Activated CD4-positive, alpha-beta T cell treated with anti-CD3 and anti-CD28 coated beads, Interleukin-2, amount 10 ng/mL, durations not matched to agents 7 days and 5 days (primary cell): ENCODE results near the gene AHNAK. TPM values are rescaled to one million over a fixed set of nuclear protein-coding genes. Genes with fewer than 3 reads are reported as not detected.

Experiments used
- CTCF ChIA-PET: fragments of 350-600 bp; sonication (Branson Sonifier 250); formaldehyde crosslinking; loops from one replicate; lab custom pipeline; 2021; ENCODE audit warnings: antibody characterized with exemption; lab: Charles Lee
- POLR2A ChIA-PET: fragments of 350-600 bp; sonication (Branson Sonifier 250); formaldehyde crosslinking; loops from one replicate; lab custom pipeline; 2021; ENCODE audit warnings: antibody characterized with exemption; lab: Charles Lee
- DNase-seq: peaks from one replicate; pipeline ENCODE4 v3.0.0-alpha.2; 2020
- H3K27ac Mint-ChIP-seq: one replicate; pipeline ENCODE4 v1.8.0; 2021; ENCODE audit warnings: mild to moderate bottlenecking, moderate library complexity, mixed read lengths
- H3K27me3 Mint-ChIP-seq: one replicate; pipeline ENCODE4 v1.8.0; 2021; ENCODE audit warnings: mixed read lengths
- H3K36me3 Mint-ChIP-seq: one replicate; pipeline ENCODE4 v1.8.0; 2021; ENCODE audit warnings: low read depth, mixed read lengths
- H3K4me1 Mint-ChIP-seq: one replicate; pipeline ENCODE4 v1.8.0; 2021; ENCODE audit warnings: mixed read lengths
- H3K4me3 Mint-ChIP-seq: one replicate; pipeline ENCODE4 v1.8.0; 2021; ENCODE audit warnings: mild to moderate bottlenecking, moderate library complexity, mixed read lengths
- H3K9me3 Mint-ChIP-seq: one replicate; pipeline ENCODE4 v1.8.0; 2021; ENCODE audit warnings: mixed read lengths
- total RNA-seq, 2 experiments: library from RNA; stranded (reverse); gene quantifications; one replicate each; pipeline ENCODE4 v1.2.3, GENCODE V29; 2021

AHNAK gene
- total RNA-seq, 2 experiments from 2014 or later: 206 to 237 TPM

DNA sequence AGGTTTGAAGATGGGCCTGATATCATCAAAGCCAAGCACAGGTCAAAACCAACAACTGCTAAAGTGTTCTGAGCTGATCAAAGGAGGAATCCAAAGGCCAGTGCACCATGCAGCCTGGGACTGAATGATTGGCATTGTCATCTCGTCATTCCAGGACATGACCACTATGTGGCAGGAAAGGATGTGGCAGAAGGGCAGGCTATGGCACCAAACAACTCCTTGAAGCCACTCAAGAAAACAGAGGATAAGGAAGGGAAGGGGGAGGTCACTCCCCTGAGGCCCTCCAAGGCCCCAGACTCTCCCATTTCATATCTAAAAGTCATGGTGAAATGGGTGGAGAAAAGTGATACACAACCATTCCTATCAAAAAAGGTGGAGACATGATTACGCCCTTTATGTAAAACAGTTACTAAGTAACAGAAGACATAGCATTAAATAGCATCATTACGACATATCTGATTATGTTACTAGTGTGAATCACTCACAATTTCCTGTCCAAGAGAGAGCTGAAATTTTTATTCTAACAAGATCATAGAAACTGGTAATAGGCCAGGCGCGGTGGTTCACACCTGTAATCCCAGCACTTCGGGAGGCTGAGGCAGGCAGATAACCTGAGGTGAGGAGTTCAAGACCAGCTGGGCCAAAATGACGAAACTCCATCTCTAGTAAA, 49.3 kb downstream of the AHNAK start:
- Mint-ChIP-seq H3K36me3 (no peaks in the 10 kb centered on the region), H3K9me3 (no peaks in the 10 kb centered on the region), H3K27ac (no peak overlapping the region), H3K4me3 (no peak overlapping the region), H3K4me1 (peaks cover 7% of the 10 kb centered on the region), H3K27me3 (peaks cover 22% of the 10 kb centered on the region)
- ChIA-PET POLR2A (no interaction called here), CTCF (interaction anchor here (0.7 to 1.7 kb wide), 3 partner anchors 10 to 130 kb away, joined by 3 to 6 read pairs (median 3); no protein-coding TSS in a partner anchor)
- DNase-seq: peak; percentile 17

DNA sequence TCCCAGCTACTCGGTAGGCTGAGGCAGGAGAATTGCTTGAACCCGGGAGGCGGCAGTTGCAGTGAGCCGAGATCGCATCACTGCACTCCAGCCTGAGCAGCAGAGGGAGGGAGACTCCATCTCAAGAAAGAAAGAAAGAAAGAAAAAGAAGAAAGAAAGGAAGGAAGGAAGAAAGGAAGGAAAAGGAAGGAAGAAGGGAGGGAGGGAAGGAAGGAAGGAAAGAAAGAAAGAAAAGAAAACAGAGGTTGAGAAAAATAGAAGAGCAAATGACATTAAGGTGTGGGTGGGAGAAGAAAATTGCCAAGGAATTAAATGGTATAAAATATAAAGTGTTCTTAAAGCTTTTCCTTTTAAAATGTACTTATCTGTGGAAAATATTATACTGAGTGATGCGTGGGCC, 49.9 kb downstream of the AHNAK start:
- Mint-ChIP-seq H3K4me1 (peaks cover 4% of the 10 kb centered on the region), H3K9me3 (no peaks in the 10 kb centered on the region), H3K27me3 (peaks cover 17% of the 10 kb centered on the region), H3K4me3 (no peak overlapping the region), H3K27ac (no peak overlapping the region), H3K36me3 (no peaks in the 10 kb centered on the region)
- ChIA-PET POLR2A (no interaction called here), CTCF (interaction anchor here (0.6 to 1.2 kb wide), 3 partner anchors 36 to 129 kb away, joined by 3 read pairs; no protein-coding TSS in a partner anchor)
- no peak for DNase-seq

DNA sequence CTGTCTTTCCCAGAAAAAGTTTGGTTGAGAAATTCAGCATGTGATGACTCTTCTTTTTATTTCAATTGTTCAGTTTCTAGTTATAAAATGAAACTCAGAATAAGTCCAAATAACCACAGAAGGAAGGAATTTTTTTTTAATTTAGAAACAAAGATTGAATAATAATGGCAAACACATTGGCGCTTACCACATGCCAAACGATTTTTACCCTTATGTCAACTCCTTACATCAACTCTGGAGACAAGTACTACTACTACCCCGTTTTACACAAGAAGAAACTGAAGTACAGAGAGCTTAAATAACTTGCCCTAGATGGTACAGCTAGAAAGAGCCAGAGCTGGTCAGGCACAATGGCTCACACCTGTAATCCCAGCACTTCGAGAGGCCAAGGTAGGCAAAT, 52.4 kb downstream of the AHNAK start:
- ChIA-PET POLR2A (no interaction called here), CTCF (interaction anchor here (1.8 kb wide), 1 partner anchor 20 kb away, joined by 8 read pairs; no protein-coding TSS in a partner anchor)
- no peaks in the 10 kb centered on the region for H3K4me1 Mint-ChIP-seq
- no peaks in the 10 kb centered on the region for H3K36me3 Mint-ChIP-seq
- H3K27me3 Mint-ChIP-seq: peaks cover 2% of the 10 kb centered on the region
- H3K27ac Mint-ChIP-seq: no peak overlapping the region
- DNase-seq: no peak
- H3K4me3 Mint-ChIP-seq: no peak overlapping the region
- H3K9me3 Mint-ChIP-seq: no peaks in the 10 kb centered on the region

DNA sequence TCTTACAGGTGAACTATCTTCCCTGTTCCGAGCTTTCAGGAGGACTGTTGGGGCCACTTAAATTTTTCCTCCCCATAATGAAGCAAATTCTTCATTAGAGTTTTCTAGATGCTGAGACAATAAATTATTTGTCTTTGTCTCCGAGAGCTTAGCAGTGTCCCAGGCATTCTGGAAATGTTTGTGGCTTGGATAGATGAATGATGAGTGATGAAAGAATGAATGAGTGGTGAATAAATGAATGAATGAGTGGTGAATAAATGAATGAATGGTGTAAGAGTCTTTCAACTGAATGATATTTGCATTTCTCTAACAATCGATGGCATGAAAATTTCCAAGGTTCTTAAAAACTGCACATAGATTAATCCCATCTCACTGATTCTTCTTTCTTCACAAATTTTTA, 52.8 kb downstream of the AHNAK start:
- Mint-ChIP-seq H3K27me3 (peaks cover 2% of the 10 kb centered on the region), H3K9me3 (no peaks in the 10 kb centered on the region), H3K4me3 (no peak overlapping the region), H3K36me3 (no peaks in the 10 kb centered on the region), H3K4me1 (no peaks in the 10 kb centered on the region), H3K27ac (no peak overlapping the region)
- POLR2A ChIA-PET: no interaction called here
- CTCF ChIA-PET: interaction anchor here (1.8 kb wide), 1 partner anchor 19 kb away, joined by 8 read pairs; no protein-coding TSS in a partner anchor
- DNase-seq: no peak

DNA sequence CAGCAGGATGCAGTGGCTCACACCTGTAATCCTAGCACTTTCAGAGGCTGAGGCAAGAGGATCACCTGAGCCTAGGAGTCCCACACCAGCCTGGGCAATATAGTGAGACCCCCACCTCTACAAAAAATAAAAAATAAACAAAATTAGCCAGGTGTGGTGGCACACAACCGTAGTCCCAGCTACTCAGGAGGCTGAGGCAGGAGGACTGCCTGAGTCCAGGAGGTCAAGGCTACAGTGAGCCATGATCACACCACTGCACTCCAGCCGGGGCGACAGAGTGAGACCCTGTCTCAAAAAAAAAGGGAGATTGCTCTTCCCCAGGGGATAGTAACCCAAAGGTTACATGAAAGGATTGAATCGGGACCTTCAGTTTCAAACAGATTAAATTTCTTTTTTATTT, 54.0 kb downstream of the AHNAK start:
- ChIA-PET POLR2A (no interaction called here), CTCF (interaction anchor here (0.9 to 1.8 kb wide), 2 partner anchors 17 to 18 kb away, joined by 3 to 8 read pairs; no protein-coding TSS in a partner anchor)
- Mint-ChIP-seq H3K27ac (no peak overlapping the region), H3K36me3 (no peaks in the 10 kb centered on the region), H3K9me3 (no peaks in the 10 kb centered on the region), H3K4me1 (no peaks in the 10 kb centered on the region), H3K27me3 (peaks cover 2% of the 10 kb centered on the region), H3K4me3 (no peak overlapping the region)
- DNase-seq: no peak

GRCh38 chr11:62491571-62492329, 54.9 kb downstream of the AHNAK start:
- DNase-seq: no peak
- H3K9me3 Mint-ChIP-seq: no peaks in the 10 kb centered on the region
- H3K4me1 Mint-ChIP-seq: no peaks in the 10 kb centered on the region
- H3K27me3 Mint-ChIP-seq: peaks cover 2% of the 10 kb centered on the region
- H3K27ac Mint-ChIP-seq: no peak overlapping the region
- CTCF ChIA-PET: no interaction called here
- no peak overlapping the region for H3K4me3 Mint-ChIP-seq
- POLR2A ChIA-PET: no interaction called here
- no peaks in the 10 kb centered on the region for H3K36me3 Mint-ChIP-seq

DNA sequence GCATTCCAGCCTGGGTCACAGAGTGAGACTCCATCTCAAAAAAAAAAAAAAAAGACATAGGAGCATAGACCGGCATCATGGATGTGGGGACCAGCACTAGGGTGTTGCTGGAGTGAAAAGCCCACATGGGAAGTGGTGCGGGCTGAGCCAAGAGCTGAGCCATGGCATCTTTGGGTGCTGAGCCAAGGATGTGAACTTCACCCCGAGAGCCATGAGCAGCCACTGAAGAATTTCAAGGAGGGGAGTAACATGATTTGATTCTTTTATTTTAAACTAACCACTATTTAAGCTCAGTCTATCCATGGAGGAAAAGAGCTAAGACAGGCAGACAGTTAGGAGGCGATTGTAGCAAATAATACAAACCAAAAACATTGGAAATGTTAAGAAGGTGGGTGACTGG, 57.4 kb downstream of the AHNAK start:
- H3K36me3 Mint-ChIP-seq: no peaks in the 10 kb centered on the region
- H3K4me1 Mint-ChIP-seq: no peaks in the 10 kb centered on the region
- no peak for DNase-seq
- H3K27me3 Mint-ChIP-seq: no peaks in the 10 kb centered on the region
- H3K27ac Mint-ChIP-seq: no peak overlapping the region
- ChIA-PET CTCF (interaction anchor here (1.6 to 2.0 kb wide), 2 partner anchors 11 to 54 kb away, joined by 5 to 6 read pairs; no protein-coding TSS in a partner anchor), POLR2A (no interaction called here)
- H3K4me3 Mint-ChIP-seq: no peak overlapping the region
- no peaks in the 10 kb centered on the region for H3K9me3 Mint-ChIP-seq

- no peak overlapping the region for H3K4me3 Mint-ChIP-seq
- CTCF ChIA-PET: interaction anchor here (0.9 to 2.2 kb wide), 5 partner anchors 10 to 104 kb away, joined by 3 to 6 read pairs (median 3); partner anchors contain the start of gene TUT1
- H3K36me3 Mint-ChIP-seq: no peaks in the 10 kb centered on the region
- no peak for DNase-seq
- H3K4me1 Mint-ChIP-seq: no peaks in the 10 kb centered on the region
- H3K27ac Mint-ChIP-seq: no peak overlapping the region
- no peaks in the 10 kb centered on the region for H3K27me3 Mint-ChIP-seq
- H3K9me3 Mint-ChIP-seq: no peaks in the 10 kb centered on the region
- POLR2A ChIA-PET: no interaction called here
Measured at GRCh38 chr11:62487738-62488551, 58.7 kb downstream of the AHNAK start.

DNA sequence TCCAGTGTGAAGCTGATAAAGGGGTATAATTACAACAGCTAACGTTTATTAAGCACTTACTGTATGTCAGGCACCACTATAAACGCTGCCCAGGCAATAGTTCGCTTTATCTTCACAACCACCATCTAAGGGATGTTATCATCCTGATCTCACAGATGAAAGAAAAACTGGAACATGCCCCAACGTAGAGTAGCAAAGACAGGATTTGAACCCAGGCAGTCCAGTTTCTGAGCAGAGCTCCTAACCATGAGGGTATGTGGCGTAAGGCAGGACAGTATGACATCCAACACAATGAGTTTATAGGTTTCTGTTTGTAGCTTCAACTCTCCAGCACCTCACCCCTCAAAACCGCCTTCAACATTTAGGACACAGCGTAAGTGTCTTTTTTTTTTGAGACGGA, 59.5 kb downstream of the AHNAK start:
- CTCF ChIA-PET: interaction anchor here (0.9 to 2.2 kb wide), 5 partner anchors 11 to 105 kb away, joined by 3 to 6 read pairs (median 3); partner anchors contain the start of gene TUT1
- Mint-ChIP-seq H3K4me1 (no peaks in the 10 kb centered on the region), H3K36me3 (no peaks in the 10 kb centered on the region), H3K27ac (no peak overlapping the region), H3K27me3 (no peaks in the 10 kb centered on the region), H3K9me3 (no peaks in the 10 kb centered on the region), H3K4me3 (no peak overlapping the region)
- POLR2A ChIA-PET: no interaction called here
- DNase-seq: no peak

DNA sequence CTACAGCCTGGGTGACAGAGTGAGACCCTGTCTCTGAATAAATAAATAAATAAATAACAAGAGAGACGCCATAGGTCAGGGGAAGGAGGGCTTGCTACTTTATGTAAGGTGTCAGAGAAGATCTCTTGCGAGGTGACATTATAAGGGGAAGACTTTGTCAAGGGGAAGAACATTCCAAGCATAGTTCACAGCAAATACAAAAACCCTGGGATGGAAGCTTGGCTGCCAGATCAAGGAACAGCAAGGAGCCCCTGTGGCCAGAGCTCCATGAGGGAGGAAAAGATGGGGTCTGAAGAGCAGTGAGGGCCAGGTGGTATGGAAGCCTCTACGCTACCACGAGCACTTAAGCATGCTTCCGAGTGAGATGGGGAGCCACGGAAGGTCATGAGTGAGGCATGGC, 62.3 kb downstream of the AHNAK start:
- Mint-ChIP-seq H3K27me3 (no peaks in the 10 kb centered on the region), H3K9me3 (no peaks in the 10 kb centered on the region), H3K4me3 (no peak overlapping the region), H3K27ac (no peak overlapping the region), H3K4me1 (no peaks in the 10 kb centered on the region), H3K36me3 (no peaks in the 10 kb centered on the region)
- no peak for DNase-seq
- ChIA-PET CTCF (interaction anchor here (0.6 kb wide), 1 partner anchor 678 kb away, joined by 3 read pairs; no protein-coding TSS in a partner anchor), POLR2A (no interaction called here)

DNA sequence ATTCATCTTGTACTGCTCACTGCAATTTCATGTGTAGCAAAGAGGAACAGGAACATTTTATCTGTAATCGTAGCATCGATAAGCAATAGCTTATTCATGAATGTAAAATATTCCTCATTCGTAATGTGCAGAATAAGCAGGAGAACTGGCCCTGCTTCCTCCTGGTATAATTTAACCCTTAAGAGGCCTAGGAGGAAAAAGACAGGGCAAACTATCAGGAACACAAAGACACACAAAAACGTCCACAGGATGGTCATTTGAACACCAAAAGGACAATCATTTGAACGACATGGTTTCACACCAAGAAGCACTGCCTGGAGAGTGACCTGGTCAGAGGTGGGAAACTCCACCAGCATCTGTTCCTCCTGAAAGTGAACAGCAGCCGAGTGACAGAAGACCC, 63.9 kb downstream of the AHNAK start:
- Mint-ChIP-seq H3K4me1 (no peaks in the 10 kb centered on the region), H3K9me3 (no peaks in the 10 kb centered on the region), H3K36me3 (no peaks in the 10 kb centered on the region), H3K27me3 (no peaks in the 10 kb centered on the region), H3K4me3 (no peak overlapping the region), H3K27ac (no peak overlapping the region)
- DNase-seq: no peak
- POLR2A ChIA-PET: no interaction called here
- CTCF ChIA-PET: no interaction called here

DNA sequence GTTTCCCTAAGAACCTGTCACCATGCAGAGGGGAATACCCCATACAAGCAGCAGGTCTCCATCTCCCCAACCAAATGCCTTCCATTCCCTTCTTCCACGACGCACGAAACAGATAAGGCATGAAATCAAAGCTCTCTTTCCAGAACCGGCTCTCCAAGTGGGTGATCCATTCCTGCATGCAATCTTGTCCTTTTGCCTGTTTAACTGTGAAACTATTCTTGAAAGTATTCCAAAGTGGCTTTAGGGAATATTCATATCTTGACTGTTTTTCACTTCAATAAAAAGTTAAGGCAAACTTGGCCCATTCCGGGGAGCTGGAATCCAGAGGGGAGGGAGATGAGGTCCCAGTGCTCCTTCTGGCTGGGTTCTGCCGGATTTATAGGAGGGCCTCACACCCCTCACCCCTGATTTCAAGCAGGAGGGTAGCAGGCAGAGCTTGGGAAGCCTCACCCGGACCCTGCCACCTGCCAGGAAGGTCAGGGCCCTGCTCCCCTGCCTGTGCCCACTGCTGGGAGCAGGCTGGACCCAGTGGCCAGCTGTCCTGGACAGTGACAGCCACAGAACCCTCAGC, 66.9 kb downstream of the AHNAK start:
- no peaks in the 10 kb centered on the region for H3K4me1 Mint-ChIP-seq
- CTCF ChIA-PET: interaction anchor here (1.5 kb wide), 1 partner anchor 63 kb away, joined by 5 read pairs; no protein-coding TSS in a partner anchor

More for the DNA sequence above, 66.9 kb downstream of the AHNAK start:
- no peaks in the 10 kb centered on the region for H3K27me3 Mint-ChIP-seq
- H3K9me3 Mint-ChIP-seq: no peaks in the 10 kb centered on the region
- H3K36me3 Mint-ChIP-seq: no peaks in the 10 kb centered on the region
- no peak for DNase-seq
- H3K4me3 Mint-ChIP-seq: no peak overlapping the region
- POLR2A ChIA-PET: no interaction called here
- H3K27ac Mint-ChIP-seq: no peak overlapping the region
